ENCODE data around the gene UBE2F.

DNA sequence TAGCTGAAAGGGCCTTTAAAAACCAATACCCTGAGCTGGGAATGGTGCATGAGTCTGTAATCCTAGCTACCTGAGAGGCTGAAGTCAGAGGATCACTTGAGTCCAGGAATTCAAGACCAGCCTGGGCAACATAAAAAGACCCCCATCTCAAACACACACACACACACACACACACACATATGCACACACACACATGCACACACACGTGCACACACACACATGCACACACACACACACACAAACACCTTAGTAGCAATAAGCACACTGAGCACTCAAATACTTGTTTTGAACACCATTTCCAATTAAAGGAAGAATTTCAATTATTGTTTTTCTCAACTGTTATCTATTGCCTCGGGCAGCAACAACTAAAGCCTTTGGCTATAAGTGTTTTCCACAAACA, 25.6 kb upstream of the UBE2F start:
- TF ChIP-seq, protein P1, sequence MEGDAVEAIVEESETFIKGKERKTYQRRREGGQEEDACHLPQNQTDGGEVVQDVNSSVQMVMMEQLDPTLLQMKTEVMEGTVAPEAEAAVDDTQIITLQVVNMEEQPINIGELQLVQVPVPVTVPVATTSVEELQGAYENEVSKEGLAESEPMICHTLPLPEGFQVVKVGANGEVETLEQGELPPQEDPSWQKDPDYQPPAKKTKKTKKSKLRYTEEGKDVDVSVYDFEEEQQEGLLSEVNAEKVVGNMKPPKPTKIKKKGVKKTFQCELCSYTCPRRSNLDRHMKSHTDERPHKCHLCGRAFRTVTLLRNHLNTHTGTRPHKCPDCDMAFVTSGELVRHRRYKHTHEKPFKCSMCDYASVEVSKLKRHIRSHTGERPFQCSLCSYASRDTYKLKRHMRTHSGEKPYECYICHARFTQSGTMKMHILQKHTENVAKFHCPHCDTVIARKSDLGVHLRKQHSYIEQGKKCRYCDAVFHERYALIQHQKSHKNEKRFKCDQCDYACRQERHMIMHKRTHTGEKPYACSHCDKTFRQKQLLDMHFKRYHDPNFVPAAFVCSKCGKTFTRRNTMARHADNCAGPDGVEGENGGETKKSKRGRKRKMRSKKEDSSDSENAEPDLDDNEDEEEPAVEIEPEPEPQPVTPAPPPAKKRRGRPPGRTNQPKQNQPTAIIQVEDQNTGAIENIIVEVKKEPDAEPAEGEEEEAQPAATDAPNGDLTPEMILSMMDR (IDR thresholded peaks at IDR 0.05; ENCODE audit: poor library complexity), result no peak
- no peak for TF ChIP-seq EZH2 (IDR thresholded peaks at IDR 0.05; ENCODE audit: borderline replicate concordance)
